Activated naive CD4-positive, alpha-beta T cell treated with anti-CD3 and anti-CD28 coated beads for 36 hours (primary cell): ENCODE measurements around the gene PPARD. TPM values are rescaled to one million over a fixed set of nuclear protein-coding genes. Genes with fewer than 3 reads are reported as not detected.

Source experiments
- CTCF ChIA-PET: fragments of 350-600 bp; sonication (Branson Sonifier 250); formaldehyde crosslinking; loops from one replicate; lab custom pipeline; 2021; ENCODE audit warnings: antibody characterized with exemption; lab: Charles Lee
- DNase-seq: peaks from one replicate; pipeline ENCODE4 v3.0.0-alpha.2; 2020
- H3K27ac Mint-ChIP-seq: one replicate; pipeline ENCODE4 v1.8.0; 2021; ENCODE audit warnings: mild to moderate bottlenecking, mixed read lengths
- H3K27me3 Mint-ChIP-seq: one replicate; pipeline ENCODE4 v1.8.0; 2021; ENCODE audit warnings: low read depth, mixed read lengths
- H3K36me3 Mint-ChIP-seq: one replicate; pipeline ENCODE4 v1.8.0; 2021; ENCODE audit warnings: low read depth, mixed read lengths
- H3K4me1 Mint-ChIP-seq: one replicate; pipeline ENCODE4 v1.8.0; 2021; ENCODE audit warnings: low read depth, mixed read lengths
- H3K4me3 Mint-ChIP-seq: one replicate; pipeline ENCODE4 v1.8.0; 2021; ENCODE audit warnings: mild to moderate bottlenecking, moderate library complexity, mixed read lengths
- H3K9me3 Mint-ChIP-seq: one replicate; pipeline ENCODE4 v1.8.0; 2021; ENCODE audit warnings: mixed read lengths
- intact Hi-C: fragments of 100-400 bp; cut with micrococcal nuclease; formaldehyde crosslinking; loops from one replicate; pipeline ENCODE4 v1.15.1; 2023
- total RNA-seq, 2 experiments: library from RNA; stranded (reverse); gene quantifications; one replicate each; pipeline ENCODE4 v1.2.3, GENCODE V29; 2021

Gene PPARD
- total RNA-seq, 2 experiments from 2014 or later = 10.8 to 11.2 TPM

DNA sequence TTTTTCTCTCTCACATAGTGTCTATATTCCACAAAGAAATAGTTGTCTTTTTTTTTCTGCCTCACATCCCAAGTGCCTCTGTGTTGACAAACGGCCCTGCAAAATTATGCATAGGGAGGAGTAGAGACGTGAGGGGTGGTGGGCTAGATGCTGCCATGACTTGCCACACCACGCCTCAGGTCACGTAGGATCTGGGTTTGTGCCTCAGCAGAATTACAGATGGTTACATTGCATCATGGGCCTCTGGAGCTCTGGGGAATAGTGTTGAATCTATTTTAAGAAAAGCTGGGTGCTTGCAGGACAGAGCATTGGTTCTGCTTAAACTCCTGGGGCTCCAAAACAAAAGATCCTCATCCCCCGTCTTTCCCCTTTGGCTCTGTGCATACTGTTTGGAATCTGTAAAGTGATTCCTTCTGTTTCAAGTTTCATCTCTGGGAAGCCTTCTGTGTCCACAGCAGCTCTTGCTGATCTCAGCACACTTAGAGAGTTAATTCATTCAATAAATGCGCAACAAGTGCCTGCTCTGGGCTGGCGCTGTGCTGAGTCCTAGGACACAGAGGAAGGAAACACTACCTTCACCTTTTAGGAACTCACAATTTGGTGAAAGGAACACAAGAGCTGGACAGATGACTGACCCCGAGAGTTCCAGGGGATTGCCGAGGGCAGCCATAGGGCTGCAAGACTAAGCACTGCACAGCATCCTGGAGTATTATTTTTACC, 112.2 kb downstream of the PPARD start:
- peaks cover 30% of the 10 kb centered on the region for H3K4me1 Mint-ChIP-seq
- H3K36me3 Mint-ChIP-seq = peaks cover 20% of the 10 kb centered on the region
- CTCF ChIA-PET = interaction anchor here (0.7 to 0.8 kb wide), 2 partner anchors 91 to 113 kb away, joined by 3 read pairs; partner anchors contain the start of gene PPARD
- no peak overlapping the region for H3K27ac Mint-ChIP-seq
- DNase-seq = no peak
- H3K4me3 Mint-ChIP-seq = no peak overlapping the region
- no peaks in the 10 kb centered on the region for H3K27me3 Mint-ChIP-seq
- intact Hi-C loops = no loop called here
- H3K9me3 Mint-ChIP-seq = no peaks in the 10 kb centered on the region

DNA sequence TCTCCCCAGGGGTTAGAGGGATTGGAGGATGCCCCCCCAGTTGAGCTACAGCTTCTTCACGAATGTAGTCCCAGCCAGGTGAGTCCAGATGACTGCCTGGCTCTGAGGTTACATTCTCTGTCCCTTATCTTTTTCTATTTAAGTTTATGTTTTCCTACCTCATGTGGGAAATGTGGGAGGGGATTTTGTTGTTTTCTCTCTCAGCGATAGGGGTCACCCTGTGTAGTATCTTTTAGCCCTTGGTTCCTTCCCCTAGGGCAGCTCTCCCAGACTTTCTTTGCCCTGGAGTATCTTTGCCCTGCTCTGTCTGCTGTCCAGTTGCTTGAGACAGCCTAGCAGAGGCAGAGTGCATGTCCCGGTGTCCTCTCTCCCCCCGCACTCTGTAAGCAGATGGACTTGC, 115.5 kb downstream of the PPARD start:
- intact Hi-C loops = no loop called here
- peaks cover 35% of the 10 kb centered on the region for H3K36me3 Mint-ChIP-seq

DNA sequence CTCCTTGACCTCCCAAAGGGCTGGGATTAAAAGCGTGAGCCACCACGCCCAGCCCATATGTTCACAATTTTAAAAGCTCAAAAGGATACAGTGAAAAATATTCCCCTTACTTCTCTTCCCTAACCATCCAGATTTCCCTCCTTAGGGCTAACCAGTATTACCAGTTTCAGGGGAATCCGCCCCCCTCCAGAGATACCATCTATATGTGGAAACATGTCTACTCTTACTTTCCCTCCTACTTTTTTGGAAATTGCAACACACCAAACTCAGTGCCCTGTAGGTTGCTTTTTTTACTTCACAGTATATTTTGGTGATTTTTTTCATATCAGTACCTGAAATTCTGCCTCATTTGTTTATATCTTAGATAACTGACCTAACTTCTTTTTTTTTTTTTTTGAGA, 118.9 kb downstream of the PPARD start:
- Mint-ChIP-seq H3K4me1 (no peaks in the 10 kb centered on the region), H3K4me3 (no peak overlapping the region), H3K9me3 (no peaks in the 10 kb centered on the region), H3K27ac (no peak overlapping the region), H3K27me3 (no peaks in the 10 kb centered on the region), H3K36me3 (peaks cover 38% of the 10 kb centered on the region)
- intact Hi-C loops = no loop called here
- CTCF ChIA-PET = no interaction called here
- DNase-seq = no peak

More for the DNA sequence above, 115.5 kb downstream of the PPARD start:
- Mint-ChIP-seq H3K9me3 (no peaks in the 10 kb centered on the region), H3K27ac (no peak overlapping the region), H3K4me1 (peaks cover 26% of the 10 kb centered on the region), H3K4me3 (no peak overlapping the region), H3K27me3 (no peaks in the 10 kb centered on the region)
- DNase-seq = no peak
- CTCF ChIA-PET = interaction anchor here (0.6 to 1.5 kb wide), 4 partner anchors 8 to 364 kb away, joined by 3 to 6 read pairs (median 4); partner anchors contain the start of gene RPL10A

GRCh38 chr6:35463292-35463691, 120.9 kb downstream of the PPARD start:
- H3K9me3 Mint-ChIP-seq = no peaks in the 10 kb centered on the region
- H3K27ac Mint-ChIP-seq = no peak overlapping the region
- H3K27me3 Mint-ChIP-seq = no peaks in the 10 kb centered on the region
- CTCF ChIA-PET = interaction anchor here (0.9 to 1.8 kb wide), 2 partner anchors 14 to 122 kb away, joined by 5 to 6 read pairs; no protein-coding TSS in a partner anchor
- peaks cover 43% of the 10 kb centered on the region for H3K36me3 Mint-ChIP-seq
- intact Hi-C loops = no loop called here
- no peak overlapping the region for H3K4me3 Mint-ChIP-seq
- peaks cover 8% of the 10 kb centered on the region for H3K4me1 Mint-ChIP-seq
- DNase-seq = no peak

- Mint-ChIP-seq H3K36me3 (peaks cover 56% of the 10 kb centered on the region), H3K9me3 (no peaks in the 10 kb centered on the region), H3K4me3 (no peak overlapping the region), H3K4me1 (peaks cover 21% of the 10 kb centered on the region), H3K27me3 (no peaks in the 10 kb centered on the region), H3K27ac (no peak overlapping the region)
- intact Hi-C loops = loop anchor here (5.0 kb wide), 1 partner anchor 272 kb away; the partner anchor contains the start of gene ARMC12
- DNase-seq = no peak
- CTCF ChIA-PET = interaction anchor here (0.7 to 3.3 kb wide), 4 partner anchors 13 to 168 kb away, joined by 3 to 13 read pairs (median 6); partner anchors contain the start of gene DEF6
These were observed 123.3 kb downstream of the PPARD start for GRCh38 chr6:35465646-35466045.

DNA sequence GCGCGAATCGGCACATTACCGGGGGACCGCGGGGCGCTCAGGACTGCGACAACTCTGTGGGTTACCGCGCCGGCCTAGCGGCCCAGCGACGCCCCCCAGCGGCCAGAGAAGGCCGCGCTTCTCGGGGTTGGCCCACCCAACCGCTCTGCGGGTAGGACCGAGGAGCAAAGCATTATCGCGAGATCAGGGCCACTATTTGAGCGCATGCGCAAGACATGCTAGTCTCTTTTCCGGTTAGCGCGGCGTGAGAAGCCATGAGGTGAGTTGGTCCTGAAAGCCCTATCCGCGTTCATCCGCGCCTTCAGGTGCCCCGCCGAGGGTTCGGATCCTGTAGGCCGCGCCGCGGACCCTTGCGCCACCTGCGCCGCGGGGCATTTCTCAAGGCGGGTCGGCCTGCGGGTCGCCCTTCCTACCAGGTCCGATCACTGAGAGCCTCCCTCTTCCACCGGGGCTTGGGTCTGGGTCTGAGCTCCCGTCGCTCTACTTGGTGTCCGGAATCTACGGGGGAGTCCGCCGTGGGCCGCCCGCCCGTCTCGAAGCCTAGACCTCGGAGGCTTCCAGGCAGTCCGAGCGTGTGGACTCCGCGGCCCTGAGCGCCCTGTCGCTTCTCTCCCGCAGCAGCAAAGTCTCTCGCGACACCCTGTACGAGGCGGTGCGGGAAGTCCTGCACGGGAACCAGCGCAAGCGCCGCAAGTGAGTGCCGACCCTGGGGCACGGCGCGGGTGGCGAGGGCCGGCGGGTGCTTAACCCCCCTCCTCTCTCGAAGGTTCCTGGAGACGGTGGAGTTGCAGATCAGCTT, 126.0 kb downstream of the PPARD start, which contains the start of gene RPL10A:
RPL10A (plus strand) TSS at position 221 of the 799 bp plus-strand sequence; CDS start at position 255, 34 bp downstream.
- peaks cover 66% of the 10 kb centered on the region for H3K36me3 Mint-ChIP-seq
- peak within 1 kb of the TSS; percentile 95 for H3K27ac Mint-ChIP-seq
- intact Hi-C loops = loop anchor here (1.0 to 5.0 kb wide), 4 partner anchors 16 to 269 kb away; partner anchors contain the start of genes ARMC12, DEF6, FANCE and PPARD
- peak; percentile 98 for DNase-seq
- no peaks in the 10 kb centered on the region for H3K27me3 Mint-ChIP-seq
- H3K4me3 Mint-ChIP-seq = peak within 1 kb of the TSS; percentile 95
- H3K4me1 Mint-ChIP-seq = peaks cover 39% of the 10 kb centered on the region
- H3K9me3 Mint-ChIP-seq = no peaks in the 10 kb centered on the region
- CTCF ChIA-PET = interaction anchor here (0.6 to 3.3 kb wide), 20 partner anchors 9 to 200 kb away, joined by 3 to 13 read pairs (median 4); partner anchors contain the start of genes DEF6 and PPARD

DNA sequence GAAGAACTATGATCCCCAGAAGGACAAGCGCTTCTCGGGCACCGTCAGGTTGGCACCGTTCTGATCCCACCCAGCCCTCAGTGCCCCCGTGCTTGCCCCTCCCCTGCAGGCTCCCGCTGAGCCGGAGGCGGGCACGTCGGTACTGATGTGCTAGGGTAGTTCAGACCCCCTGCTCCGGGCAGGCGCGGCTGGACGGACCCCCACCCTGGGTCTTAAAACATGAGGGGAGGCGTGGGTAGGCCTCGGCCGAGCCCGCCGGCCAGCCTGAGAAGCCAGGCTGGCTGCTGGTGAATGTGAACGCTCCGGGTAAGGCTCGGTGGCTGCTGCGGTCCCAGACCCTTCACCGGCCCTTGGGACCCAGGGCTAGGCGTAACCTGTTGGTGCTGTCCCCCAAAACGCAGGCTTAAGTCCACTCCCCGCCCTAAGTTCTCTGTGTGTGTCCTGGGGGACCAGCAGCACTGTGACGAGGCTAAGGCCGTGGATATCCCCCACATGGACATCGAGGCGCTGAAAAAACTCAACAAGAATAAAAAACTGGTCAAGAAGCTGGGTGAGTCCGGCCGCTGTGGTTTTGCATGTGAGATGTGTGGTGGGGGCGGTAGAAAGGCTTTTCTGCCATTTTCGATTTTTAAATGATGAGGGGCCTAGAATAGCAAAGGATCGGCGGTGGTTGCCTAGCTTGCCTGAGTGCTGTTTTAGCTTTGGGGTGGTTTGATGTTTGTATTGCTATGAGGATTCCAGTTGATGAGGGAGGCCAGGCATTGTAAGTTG, 126.8 kb downstream of the PPARD start:
- peak overlapping the region; percentile 95 for H3K4me3 Mint-ChIP-seq
- DNase-seq = no peak
- intact Hi-C loops = loop anchor here (1.0 to 5.0 kb wide), 4 partner anchors 17 to 268 kb away; partner anchors contain the start of genes ARMC12, DEF6, FANCE and PPARD
- no peaks in the 10 kb centered on the region for H3K27me3 Mint-ChIP-seq
- CTCF ChIA-PET = interaction anchor here (0.7 to 2.7 kb wide), 4 partner anchors 13 to 168 kb away, joined by 3 to 13 read pairs (median 4); partner anchors contain the start of gene PPARD
- peak overlapping the region; percentile 95 for H3K27ac Mint-ChIP-seq
- H3K36me3 Mint-ChIP-seq = peaks cover 62% of the 10 kb centered on the region
- H3K4me1 Mint-ChIP-seq = peaks cover 39% of the 10 kb centered on the region
- no peaks in the 10 kb centered on the region for H3K9me3 Mint-ChIP-seq

DNA sequence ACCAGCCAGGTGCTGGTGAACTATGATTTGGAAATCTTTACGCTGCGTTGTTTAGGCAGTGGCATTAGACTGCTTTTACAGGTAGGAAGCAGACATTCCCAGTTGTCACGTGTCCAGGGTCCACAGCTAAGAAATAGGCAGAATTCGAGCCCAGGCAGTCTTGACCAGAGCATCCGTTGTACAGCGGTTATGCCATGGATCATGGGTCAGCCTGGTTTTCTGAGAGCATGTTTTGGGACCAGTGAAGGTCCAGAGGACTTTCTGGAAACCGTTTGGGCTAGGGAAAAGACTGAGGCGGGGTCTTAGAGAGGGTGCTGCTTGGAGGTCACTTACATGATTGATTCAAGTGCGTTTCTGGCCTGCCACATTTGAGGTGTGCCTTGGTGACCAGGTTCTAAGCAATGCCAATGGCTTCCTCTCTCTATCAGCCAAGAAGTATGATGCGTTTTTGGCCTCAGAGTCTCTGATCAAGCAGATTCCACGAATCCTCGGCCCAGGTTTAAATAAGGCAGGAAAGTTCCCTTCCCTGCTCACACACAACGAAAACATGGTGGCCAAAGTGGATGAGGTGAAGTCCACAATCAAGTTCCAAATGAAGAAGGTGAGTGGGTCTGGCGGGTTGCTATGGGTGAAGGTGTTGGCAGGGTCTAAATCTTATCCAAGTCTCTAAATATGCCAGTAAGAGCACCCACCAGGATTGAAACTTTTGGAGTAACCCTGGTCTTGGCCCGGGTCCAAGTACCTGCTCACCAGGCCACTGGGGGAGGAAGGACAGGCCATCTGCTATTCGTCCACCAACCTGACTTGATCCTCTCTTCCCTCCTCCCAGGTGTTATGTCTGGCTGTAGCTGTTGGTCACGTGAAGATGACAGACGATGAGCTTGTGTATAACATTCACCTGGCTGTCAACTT, 127.6 kb downstream of the PPARD start:
- intact Hi-C loops = loop anchor here (5.0 kb wide), 1 partner anchor 267 kb away; the partner anchor contains the start of gene ARMC12
- peak; percentile 29 for DNase-seq

GRCh38 chr6:35470663-35471120, 128.3 kb downstream of the PPARD start:
- peak; percentile 21 for DNase-seq
- CTCF ChIA-PET = interaction anchor here (0.7 kb wide), 1 partner anchor 207 kb away, joined by 4 read pairs; no protein-coding TSS in a partner anchor
- H3K27ac Mint-ChIP-seq = peak overlapping the region; percentile 95
- H3K36me3 Mint-ChIP-seq = peaks cover 52% of the 10 kb centered on the region
- H3K4me3 Mint-ChIP-seq = peak overlapping the region; percentile 95
- intact Hi-C loops = no loop called here
- peaks cover 39% of the 10 kb centered on the region for H3K4me1 Mint-ChIP-seq
- no peaks in the 10 kb centered on the region for H3K27me3 Mint-ChIP-seq
- no peaks in the 10 kb centered on the region for H3K9me3 Mint-ChIP-seq

More for the DNA sequence above, 127.6 kb downstream of the PPARD start:
- H3K9me3 Mint-ChIP-seq = no peaks in the 10 kb centered on the region
- H3K27me3 Mint-ChIP-seq = no peaks in the 10 kb centered on the region
- H3K36me3 Mint-ChIP-seq = peaks cover 55% of the 10 kb centered on the region
- H3K4me3 Mint-ChIP-seq = peak overlapping the region; percentile 95
- H3K4me1 Mint-ChIP-seq = peaks cover 39% of the 10 kb centered on the region
- H3K27ac Mint-ChIP-seq = peak overlapping the region; percentile 95
- CTCF ChIA-PET = interaction anchor here (0.7 to 2.7 kb wide), 2 partner anchors 128 to 208 kb away, joined by 4 to 13 read pairs; partner anchors contain the start of gene PPARD

DNA sequence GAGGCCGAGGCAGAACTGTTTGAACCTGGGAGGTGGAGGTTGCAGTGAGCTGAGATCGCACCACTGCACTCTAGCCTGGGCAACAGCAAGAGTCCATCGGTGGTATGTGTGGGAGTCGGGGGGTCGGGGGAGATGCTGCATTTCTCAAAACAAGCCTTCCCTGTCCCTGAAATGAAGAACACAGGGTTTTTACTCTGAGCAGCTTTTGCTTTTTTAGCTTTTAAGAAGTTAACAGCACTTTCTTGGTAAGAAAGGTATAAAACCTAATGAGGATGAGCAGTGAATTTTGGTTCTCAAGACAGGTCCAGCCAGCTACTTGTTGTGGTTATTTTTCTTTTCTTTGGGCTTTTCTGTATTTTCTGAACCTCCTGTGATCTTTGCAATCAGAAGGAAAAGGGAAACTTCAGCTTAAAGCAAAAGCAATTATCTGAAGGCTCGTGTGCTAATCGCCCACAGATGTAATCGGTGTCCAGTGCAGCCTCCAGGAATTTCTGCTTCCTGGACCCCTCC, 129.5 kb downstream of the PPARD start:
- no peaks in the 10 kb centered on the region for H3K27me3 Mint-ChIP-seq
- peak overlapping the region; percentile 95 for H3K4me3 Mint-ChIP-seq
- peaks cover 39% of the 10 kb centered on the region for H3K4me1 Mint-ChIP-seq
- CTCF ChIA-PET = interaction anchor here (0.6 to 0.9 kb wide), 3 partner anchors 23 to 173 kb away, joined by 3 read pairs; no protein-coding TSS in a partner anchor
- intact Hi-C loops = no loop called here
- no peaks in the 10 kb centered on the region for H3K9me3 Mint-ChIP-seq
- H3K36me3 Mint-ChIP-seq = peaks cover 51% of the 10 kb centered on the region
- no peak for DNase-seq
- H3K27ac Mint-ChIP-seq = peak overlapping the region; percentile 95
